ENCODE results near the gene HPS5. TPM values are rescaled to one million over a fixed set of nuclear protein-coding genes. Genes with fewer than 3 reads are reported as not detected.

HPS5 gene
- total RNA-seq, 1 donor from 2014 or later, result 26.6 TPM

DNA sequence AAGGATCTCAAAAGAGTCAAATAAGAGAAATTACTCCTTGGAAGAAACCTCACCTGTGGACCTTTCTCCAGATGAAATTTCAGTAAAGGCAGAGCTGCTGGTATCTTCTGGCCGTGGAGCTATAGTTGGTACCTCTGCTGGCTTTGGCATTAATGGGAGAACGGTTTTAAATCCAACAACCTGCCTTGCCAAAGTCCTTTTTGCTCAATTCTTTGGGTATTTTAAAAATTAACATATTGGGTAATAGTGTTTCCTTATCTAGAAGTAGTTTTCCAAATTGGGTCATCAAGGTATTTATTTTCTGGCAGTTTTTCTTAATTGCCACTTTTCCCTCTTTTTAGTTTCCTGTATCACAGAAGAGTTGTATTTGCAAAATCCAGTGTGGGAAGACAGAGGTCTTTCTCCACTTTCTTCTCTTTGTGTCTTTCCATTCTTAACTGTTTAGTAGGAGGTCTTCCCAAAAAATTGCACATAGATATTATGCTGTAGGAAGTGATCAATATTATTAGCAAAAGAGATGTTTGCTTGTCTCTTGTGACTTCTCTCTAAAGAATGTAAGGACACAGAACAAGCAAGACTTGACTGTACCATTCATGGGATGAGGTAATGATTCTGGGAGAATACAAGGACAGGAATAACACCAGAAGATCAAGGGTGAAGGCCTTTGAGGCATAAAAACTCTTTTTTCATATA lies 85.1 kb downstream of the HPS5 start, which contains the start of gene SAA4:
Gene SAA4 (minus strand): TSS at position 139 of the 693 bp plus-strand sequence. CDS start 876 bp downstream, outside the sequence.
- no peak for DNase-seq (ENCODE audit: low read depth, low spot score)

DNA sequence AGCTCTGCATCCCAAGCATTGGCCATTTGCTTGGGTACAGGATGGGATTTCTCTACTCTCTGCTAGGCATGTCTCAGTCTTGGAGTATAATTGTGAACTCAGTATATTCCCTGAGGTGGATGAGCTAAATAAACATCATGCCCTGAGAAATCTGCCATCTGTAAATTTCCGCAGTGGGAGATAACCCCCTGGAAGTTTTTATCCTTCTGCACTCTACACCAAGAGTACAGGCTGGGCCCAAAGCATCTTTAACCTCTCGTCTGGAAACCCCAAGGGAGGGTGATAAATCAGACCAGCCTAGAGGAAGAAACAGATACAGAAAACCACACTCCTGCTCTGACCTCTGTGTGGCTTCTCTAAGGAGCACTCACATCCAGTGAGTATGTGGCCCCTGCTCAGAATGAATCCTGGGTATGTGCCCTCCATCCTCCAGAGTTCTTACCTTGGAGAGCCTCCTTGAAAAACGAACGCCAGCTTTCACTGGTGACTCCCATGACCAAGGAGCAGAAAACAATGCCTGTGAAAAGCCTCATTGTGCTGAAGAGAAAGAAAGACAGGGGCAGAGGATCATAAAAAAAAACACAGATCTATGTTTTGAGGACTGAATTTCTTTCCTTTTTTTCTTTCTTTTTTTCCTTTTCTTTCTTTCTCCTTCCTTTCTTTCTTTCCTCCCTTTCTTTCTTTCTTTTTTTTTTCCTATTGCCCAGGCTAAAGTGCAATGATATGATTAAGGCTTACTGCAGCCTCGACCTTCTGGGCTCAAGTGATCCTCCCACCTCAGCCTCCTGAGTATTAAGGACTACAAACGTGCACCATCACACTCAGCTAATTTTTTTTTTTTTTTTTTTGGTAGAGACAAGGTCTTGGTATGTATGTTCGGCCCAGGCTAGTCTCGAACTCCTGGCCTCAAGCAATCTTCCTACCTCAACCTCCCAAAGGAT lies 86.3 kb downstream of the HPS5 start:
- no peak for DNase-seq (ENCODE audit: low read depth, low spot score)

DNA sequence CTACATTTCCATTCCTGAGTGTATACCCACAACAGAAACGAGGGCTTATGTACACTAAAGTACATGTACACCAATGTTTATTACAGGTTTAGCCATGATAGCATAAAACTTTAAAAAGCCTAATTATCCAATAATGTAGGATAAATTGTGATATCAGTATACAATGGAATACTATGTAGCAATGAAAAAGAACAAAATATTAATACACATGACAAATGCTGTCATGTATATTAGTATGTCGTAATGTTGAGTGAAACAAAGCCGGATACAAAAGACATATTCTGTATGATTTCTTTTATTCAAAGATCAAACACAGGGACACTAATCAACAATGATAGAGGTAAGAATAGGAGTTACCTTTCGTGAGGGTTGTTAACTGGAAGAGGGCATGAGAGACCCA lies 88.0 kb downstream of the HPS5 start:
- no peak for DNase-seq (ENCODE audit: low read depth, low spot score)

DNA sequence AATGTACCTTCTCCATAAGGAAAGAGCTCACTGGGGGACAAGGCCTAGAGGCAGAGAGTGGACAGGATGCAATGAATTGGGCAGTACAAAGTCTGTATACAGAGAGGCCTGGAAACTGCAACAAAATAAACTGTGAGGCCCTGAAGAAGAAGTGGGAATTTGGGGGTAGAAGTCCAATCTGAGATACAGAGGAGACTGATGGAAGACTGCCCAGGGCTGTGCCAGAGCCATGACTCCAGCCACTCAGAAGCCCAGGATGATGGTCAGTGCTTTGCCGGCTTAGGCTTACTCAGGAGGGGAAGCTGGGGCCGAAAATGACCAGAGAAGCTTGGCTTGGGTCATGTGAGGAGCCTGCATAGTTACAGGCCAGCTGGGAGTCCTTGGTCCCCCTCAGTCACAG lies 91.1 kb downstream of the HPS5 start:
- DNase-seq (ENCODE audit: low read depth, low spot score), result no peak

DNA sequence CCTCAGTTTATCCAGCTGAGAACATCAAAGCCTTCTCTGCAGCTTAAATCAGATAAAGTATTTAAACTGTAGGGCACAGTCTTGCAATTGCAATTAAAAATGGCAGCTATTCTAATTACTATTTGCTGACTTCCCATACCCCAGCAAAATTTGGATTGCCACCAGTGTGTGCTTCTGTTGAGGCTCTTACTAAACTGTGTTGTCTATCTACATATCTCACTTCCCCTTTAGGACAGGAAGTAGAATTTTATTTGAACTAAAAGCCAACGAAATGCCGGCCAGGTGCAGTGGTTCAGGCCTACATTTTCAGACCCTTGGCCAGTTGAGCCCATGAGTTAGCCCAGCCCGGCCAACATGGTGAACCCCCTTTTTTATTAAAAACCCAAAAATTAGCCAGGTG lies 92.4 kb downstream of the HPS5 start:
- DNase-seq (ENCODE audit: low read depth, low spot score), result no peak

Other genes with a start within 250 kb of the HPS5 start
- gene SAAL1, start 216.1 kb downstream of the HPS5 start, total RNA-seq, result 21.6 and 35.1 TPM in 2 replicates
- gene MRGPRX3, start 189.6 kb downstream of the HPS5 start, total RNA-seq, result not detected in 2 replicates
- not detected in 2 replicates for gene MRGPRX4, start 149.3 kb downstream of the HPS5 start, total RNA-seq
- gene SAA4, start 85.3 kb downstream of the HPS5 start, total RNA-seq, result not detected in 2 replicates
- not detected in 2 replicates for gene SAA2, start 73.5 kb downstream of the HPS5 start, total RNA-seq
- gene SAA1, start 55.9 kb downstream of the HPS5 start, total RNA-seq, result not detected in 2 replicates
- 52.4 and 60.7 TPM in 2 replicates for gene GTF2H1, start 427 bp upstream of the HPS5 start, total RNA-seq
- 695 and 699 TPM in 2 replicates for gene LDHA, start 72.4 kb upstream of the HPS5 start, total RNA-seq
- not detected in 2 replicates for gene LDHC, start 90.2 kb upstream of the HPS5 start, total RNA-seq
- not detected in 2 replicates for gene LDHAL6A, start 133.7 kb upstream of the HPS5 start, total RNA-seq
- gene TSG101, start 204.8 kb upstream of the HPS5 start, total RNA-seq, result 38.7 and 51.8 TPM in 2 replicates

Data from pulmonary artery endothelial cell (primary cell).